ENCODE results near the gene WDR53.

DNA sequence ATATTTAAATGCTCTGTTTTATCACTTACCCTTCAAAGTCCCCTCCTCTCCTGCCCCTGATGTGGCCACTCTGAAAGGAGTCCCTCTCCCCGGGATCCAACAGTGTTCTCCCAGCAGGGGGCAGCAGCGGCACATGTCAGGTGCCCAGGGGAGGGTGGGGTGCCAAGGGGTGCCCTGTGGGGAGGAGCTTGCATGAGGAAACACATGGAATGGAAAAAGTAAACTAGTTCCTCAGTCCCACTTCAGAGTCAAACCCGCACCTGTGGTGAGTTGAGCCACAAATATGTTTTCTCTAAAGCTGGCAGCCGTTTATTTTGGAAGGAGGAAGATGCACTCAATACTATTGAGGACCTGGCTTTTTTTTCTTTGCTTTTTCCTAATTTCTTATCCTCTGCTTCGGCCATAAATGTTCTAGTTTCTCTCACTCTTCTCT is 41.0 kb upstream of the WDR53 start:
- TF ChIP-seq, protein P1, sequence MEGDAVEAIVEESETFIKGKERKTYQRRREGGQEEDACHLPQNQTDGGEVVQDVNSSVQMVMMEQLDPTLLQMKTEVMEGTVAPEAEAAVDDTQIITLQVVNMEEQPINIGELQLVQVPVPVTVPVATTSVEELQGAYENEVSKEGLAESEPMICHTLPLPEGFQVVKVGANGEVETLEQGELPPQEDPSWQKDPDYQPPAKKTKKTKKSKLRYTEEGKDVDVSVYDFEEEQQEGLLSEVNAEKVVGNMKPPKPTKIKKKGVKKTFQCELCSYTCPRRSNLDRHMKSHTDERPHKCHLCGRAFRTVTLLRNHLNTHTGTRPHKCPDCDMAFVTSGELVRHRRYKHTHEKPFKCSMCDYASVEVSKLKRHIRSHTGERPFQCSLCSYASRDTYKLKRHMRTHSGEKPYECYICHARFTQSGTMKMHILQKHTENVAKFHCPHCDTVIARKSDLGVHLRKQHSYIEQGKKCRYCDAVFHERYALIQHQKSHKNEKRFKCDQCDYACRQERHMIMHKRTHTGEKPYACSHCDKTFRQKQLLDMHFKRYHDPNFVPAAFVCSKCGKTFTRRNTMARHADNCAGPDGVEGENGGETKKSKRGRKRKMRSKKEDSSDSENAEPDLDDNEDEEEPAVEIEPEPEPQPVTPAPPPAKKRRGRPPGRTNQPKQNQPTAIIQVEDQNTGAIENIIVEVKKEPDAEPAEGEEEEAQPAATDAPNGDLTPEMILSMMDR (conservative IDR thresholded peaks at IDR 0.05; ENCODE audit: low read length), result peak; percentile 99
- TF ChIP-seq EZH2phosphoT487 (IDR thresholded peaks at IDR 0.05; ENCODE audit: borderline replicate concordance), result no peak
